HepG2 (cell line): Measurements from ENCODE around the gene RNASE4. TPM values are rescaled to one million over a fixed set of nuclear protein-coding genes. Genes with fewer than 3 reads are reported as not detected.

ENCODE experiments used
- ATAC-seq: fragments of 200-7000 bp; cut with Tn5 transposase; 3 replicates; pipeline ENCODE4 v1.9.1; 2020; ENCODE audit warnings: mild to moderate bottlenecking, moderate library complexity
- BruUV-seq: library from RNA; stranded (reverse); fragments of 400-500 nt; replicated peaks from 2 replicates; lab custom pipeline; 2021; lab: Mats Ljungman, UMichigan
- CTCF ChIA-PET: fragments of 300-600 bp; formaldehyde crosslinking; extraction: SDS; loops from one replicate; lab custom pipeline; 2021; ENCODE audit warnings: low total read pairs, inconsistent platforms, low intra/inter-chr PET ratio; lab: Yijun Ruan, JAX
- POLR2A ChIA-PET: fragments of 350-600 bp; sonication (Branson Sonifier 250); formaldehyde crosslinking; loops from one replicate; lab custom pipeline; 2020; ENCODE audit warnings: antibody characterized with exemption, inconsistent platforms; lab: Yijun Ruan, JAX
- DNase-seq: peaks from one replicate; pipeline ENCODE4 v3.0.0-alpha.2; 2015; ENCODE audit warnings: low spot score
- FAIRE-seq: peaks from 3 replicates; lab custom pipeline; 2011; peaks lifted over from hg19 to GRCh38; lab: Jason Lieb, UNC
- H2AFZ ChIP-seq: one replicate; pipeline ENCODE4 v1.6.1; 2011; ENCODE audit warnings: low read length, inconsistent platforms
- H3K27ac ChIP-seq: fragments of 300-600 bp; 3 replicates; pipeline ENCODE4 v1.8.0; 2011; ENCODE audit warnings: mixed run types, mild to moderate bottlenecking, mixed read lengths, low read length, inconsistent platforms; ENCODE audit not compliant: insufficient read depth; ENCODE audit errors: extremely low read length
- H3K27me3 ChIP-seq, 2 experiments: fragments of 200-600 bp in 1 of 2; 2 replicates in 1 of 2; 3 replicates in 1 of 2; pipeline versions ENCODE4 v1.6.0 to v1.8.0; 2011; ENCODE audit warnings: low read length in 2 of 2, mild to moderate bottlenecking in 2 of 2, moderate library complexity in 2 of 2, inconsistent platforms in 1 of 2; ENCODE audit not compliant: insufficient read depth in 2 of 2, control insufficient read depth in 1 of 2
- H3K36me3 ChIP-seq, 2 experiments: fragments of 200-600 bp in 1 of 2; replicated peaks in 1 of 2; 2 replicates in 1 of 2; 3 replicates in 1 of 2; pipeline versions ENCODE4 v1.5.1 to v1.8.0; 2011; ENCODE audit warnings: low read length in 2 of 2, inconsistent platforms in 1 of 2; ENCODE audit not compliant: insufficient read depth in 2 of 2, control insufficient read depth in 1 of 2
- H3K4me1 ChIP-seq: 2 replicates; pipeline ENCODE4 v1.5.1; 2012; ENCODE audit warnings: low read length, inconsistent platforms; ENCODE audit not compliant: insufficient read depth
- H3K4me2 ChIP-seq: 2 replicates; pipeline ENCODE4 v1.6.0; 2011; ENCODE audit warnings: low read depth, low read length, inconsistent platforms
- H3K4me3 ChIP-seq, 3 experiments: fragments of 200-600 bp in 1 of 3; sonication (generic), shearing (Covaris generic) in 1 of 3; replicated peaks in 1 of 3; 2 replicates each; pipeline ENCODE4 v1.5.1; 2011 to 2016; ENCODE audit warnings: low read length in 3 of 3, inconsistent platforms in 2 of 3, low read depth in 2 of 3, mild to moderate bottlenecking in 2 of 3, control low read depth in 1 of 3, mixed read lengths in 1 of 3; ENCODE audit not compliant: insufficient read depth in 1 of 3
- H3K79me2 ChIP-seq: one replicate; pipeline ENCODE4 v1.6.1; 2011; ENCODE audit warnings: low read length, inconsistent platforms; ENCODE audit not compliant: insufficient read depth
- H3K9ac ChIP-seq: 2 replicates; pipeline ENCODE4 v1.6.0; 2011; ENCODE audit warnings: mild to moderate bottlenecking, low read depth, low read length, inconsistent platforms; ENCODE audit not compliant: insufficient read depth
- H3K9me3 ChIP-seq: 2 replicates; pipeline ENCODE4 v1.5.1; 2012; ENCODE audit warnings: mild to moderate bottlenecking, low read length
- H4K20me1 ChIP-seq: 2 replicates; pipeline ENCODE4 v1.6.0; 2011; ENCODE audit warnings: inconsistent platforms, mild to moderate bottlenecking, low read length, moderate library complexity; ENCODE audit not compliant: insufficient read depth
- ADNP ChIP-seq: sonication (generic); formaldehyde crosslinking; IDR thresholded peaks from 2 replicates; pipeline ENCODE4 v1.4.0; 2020; ENCODE audit warnings: missing genetic modification reagents
- ARNTL ChIP-seq: sonication (generic); formaldehyde crosslinking; IDR thresholded peaks from 2 replicates; pipeline ENCODE4 v1.4.0; 2020; ENCODE audit warnings: mild to moderate bottlenecking, missing genetic modification reagents
- CCDC6 ChIP-seq: sonication (generic); formaldehyde crosslinking; IDR thresholded peaks from 2 replicates; pipeline ENCODE4 v1.8.1; 2022; ENCODE audit warnings: mild to moderate bottlenecking, missing genetic modification reagents, moderate library complexity
- NFE2L1 ChIP-seq: sonication (generic); formaldehyde crosslinking; IDR thresholded peaks from 2 replicates; pipeline ENCODE4 v1.4.0; 2020; ENCODE audit warnings: missing genetic modification reagents, mild to moderate bottlenecking, borderline replicate concordance
- NKX3-1 ChIP-seq: sonication (generic); formaldehyde crosslinking; IDR thresholded peaks from 2 replicates; pipeline ENCODE4 v1.5.0; 2020; ENCODE audit warnings: missing genetic modification reagents
- TP53 ChIP-seq: sonication (generic); formaldehyde crosslinking; conservative IDR thresholded peaks from 2 replicates; pipeline ENCODE4 v1.4.0; 2020; ENCODE audit warnings: missing genetic modification reagents
- ZFP36 ChIP-seq: fragments of 150-350 bp; IDR thresholded peaks from 2 replicates; pipeline ENCODE4 v1.6.1; 2018; ENCODE audit warnings: borderline replicate concordance, low read length, low read depth; ENCODE audit not compliant: partially characterized antibody
- ZMYM2 ChIP-seq: sonication (generic); formaldehyde crosslinking; IDR thresholded peaks from 2 replicates; pipeline ENCODE4 v1.8.0; 2022; ENCODE audit warnings: mild to moderate bottlenecking, missing genetic modification reagents
- ZNF3 ChIP-seq: IDR thresholded peaks from 2 replicates; pipeline ENCODE4 v1.7.0; 2017; ENCODE audit warnings: inconsistent platforms
- ZNF317 ChIP-seq: sonication (generic); formaldehyde crosslinking; IDR thresholded peaks from 2 replicates; pipeline ENCODE4 v1.5.0; 2020; ENCODE audit warnings: mild to moderate bottlenecking, missing genetic modification reagents
- ZNF550 ChIP-seq: sonication (generic); formaldehyde crosslinking; IDR thresholded peaks from 2 replicates; pipeline ENCODE4 v1.4.0; 2020; ENCODE audit warnings: mild to moderate bottlenecking, missing genetic modification reagents, borderline replicate concordance
- ZNF713 ChIP-seq: sonication (generic); formaldehyde crosslinking; IDR thresholded peaks from 2 replicates; pipeline ENCODE4 v1.4.0; 2020; ENCODE audit warnings: mild to moderate bottlenecking, missing genetic modification reagents
- WGBS: methylation state at CpG from one replicate; pipeline ENCODE4 v1.1.6; 2017; ENCODE audit warnings: low lambda C conversion rate; 5-methylcytosine and 5-hydroxymethylcytosine counted together
- in situ Hi-C: cut with HindIII; loops from 2 replicates; pipeline ENCODE4 v1.10.0; 2017; ENCODE audit warnings: low pct_unique_long_range_greater_than_20kb; ENCODE audit not compliant: extremely low pct_ligation_motif_present
- intact Hi-C: fragments of 100-400 bp; cut with micrococcal nuclease; formaldehyde crosslinking; loops from one replicate; pipeline ENCODE4 v1.10.0; 2022; ENCODE audit not compliant: unreplicated experiment
- polyA plus RNA-seq, 8 experiments: library from polyadenylated mRNA; depleted of rRNA in 3 of 8; stranded (reverse) in 7 of 8; unstranded in 1 of 8; fragments of >200 nt; fragmentation: Illumina TruSeq in 4 of 8; extraction: Trizol in 4 of 8; gene quantifications; 2 replicates each; pipeline versions ENCODE4 v1.2.1 to v1.2.3, GENCODE V29; 2011 to 2016; ENCODE audit warnings: low read depth in 4 of 8, missing spikeins in 1 of 8, mixed read lengths in 1 of 8; ENCODE audit not compliant: insufficient read depth in 1 of 8
- total RNA-seq, 5 experiments: library from RNA; depleted of rRNA; stranded (reverse); fragments of >200 nt; fragmentation: Illumina TruSeq; extraction: Trizol; gene quantifications; 2 replicates each; pipeline ENCODE4 v1.2.3, GENCODE V29; 2016; ENCODE audit warnings: low read depth in 1 of 5
- TF ChIP-seq, protein P1 (sequence below): sonication (generic); formaldehyde crosslinking; conservative IDR thresholded peaks from 2 replicates; pipeline ENCODE4 v1.8.0; 2022; ENCODE audit warnings: low read depth, missing genetic modification reagents
- TF ChIP-seq, protein P2 (sequence below): sonication (generic); formaldehyde crosslinking; IDR thresholded peaks from 2 replicates; pipeline ENCODE4 v1.8.1; 2023; ENCODE audit warnings: missing genetic modification reagents, mild to moderate bottlenecking, borderline replicate concordance
- TF ChIP-seq, protein P3 (sequence below): sonication (generic); formaldehyde crosslinking; IDR thresholded peaks from 2 replicates; pipeline ENCODE4 v1.8.0; 2022; ENCODE audit warnings: mild to moderate bottlenecking, missing genetic modification reagents; ENCODE audit not compliant: insufficient replicate concordance

RNASE4 gene
- total and polyA plus RNA-seq, 2 of the 13 experiments (the other 11 are each of a cell fraction or from before 2014, with no cell fraction given): 109 to 983 TPM

DNA sequence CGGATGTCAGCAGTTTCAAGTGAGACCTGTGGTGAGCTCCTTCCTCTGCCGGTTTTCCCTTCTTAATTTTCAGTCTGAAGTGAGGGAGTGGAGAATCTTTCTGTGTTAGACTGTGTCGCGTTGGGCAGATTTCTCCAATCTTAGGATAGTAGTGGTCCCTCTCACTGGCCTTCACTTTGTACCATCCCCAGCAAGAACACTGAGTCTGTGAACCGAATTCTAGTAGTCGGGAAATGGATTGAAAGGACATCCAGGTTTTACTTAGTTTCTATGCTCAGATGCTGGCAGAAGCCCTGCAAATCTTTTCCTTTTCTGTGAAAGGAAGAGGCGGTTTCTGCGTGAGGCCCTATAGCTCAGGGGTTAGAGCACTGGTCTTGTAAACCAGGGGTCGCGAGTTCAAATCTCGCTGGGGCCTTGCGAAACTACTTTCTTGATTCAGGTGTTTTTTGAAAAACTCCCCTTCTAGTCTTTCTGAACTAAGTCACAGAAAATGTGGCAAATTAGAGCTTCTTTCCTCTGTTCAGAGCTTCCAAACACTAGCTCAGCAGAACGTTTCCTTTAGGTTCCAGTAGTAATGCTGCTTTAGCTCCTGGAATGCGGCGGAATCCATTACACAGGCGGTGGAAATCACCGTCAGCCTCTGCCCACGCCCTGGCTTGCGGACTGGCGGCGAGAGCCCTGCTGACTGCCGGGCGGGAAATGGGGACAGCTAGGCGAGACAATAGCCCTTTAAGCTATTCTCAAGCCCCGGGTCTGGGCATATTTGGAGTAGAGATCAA is 2.8 kb upstream of the RNASE4 start:
- Histone ChIP-seq H3K79me2 (peaks cover 13% of the 10 kb centered on the region), H3K9me3 (no peaks in the 10 kb centered on the region), H3K27me3 (peaks cover 0 to 5% of the 10 kb centered on the region in 2 experiments; a peak in 1 of 5 replicates), H3K27ac (peak overlapping the region; percentile 97), H3K4me2 (peak overlapping the region; percentile 96), H3K9ac (peak overlapping the region; percentile 95), H3K4me3 (peak overlapping the region; percentile 83 to 89 (median 89)), H4K20me1 (no peaks in the 10 kb centered on the region), H2AFZ (peak overlapping the region; percentile 91), H3K36me3 (no peaks in the 10 kb centered on the region), H3K4me1 (peaks cover 22% of the 10 kb centered on the region)
- DNase-seq: peak; percentile 94
- intact Hi-C loops (loop anchor here (1.0 to 5.0 kb wide), 4 partner anchors 9 to 376 kb away; partner anchors contain the start of genes PNP and RNASE8), in situ Hi-C loops (loop anchor here (5.0 to 10.0 kb wide), 3 partner anchors 49 to 357 kb away; partner anchors contain the start of gene PIP4P1)
- CTCF ChIA-PET: interaction anchor here (1.3 to 1.4 kb wide), 2 partner anchors 18 to 73 kb away, joined by 3 read pairs; no protein-coding TSS in a partner anchor
- POLR2A ChIA-PET: interaction anchor here (0.7 to 8.9 kb wide), 20 partner anchors 8 to 796 kb away, joined by 3 to 141 read pairs (median 5); partner anchors contain the start of genes ANG, APEX1, OSGEP and PARP2
- 0% methylated on average over 23 of the region's 25 CpGs for WGBS
- ATAC-seq: peak; percentile 22
- no TSS peak for BruUV-seq
- peak; percentile 75 for FAIRE-seq
- peak; percentile 75; the same call in 1 of the 2 replicates for TF ChIP-seq TP53 (CRISPR knock-in tag)
- TF ChIP-seq, protein P1, sequence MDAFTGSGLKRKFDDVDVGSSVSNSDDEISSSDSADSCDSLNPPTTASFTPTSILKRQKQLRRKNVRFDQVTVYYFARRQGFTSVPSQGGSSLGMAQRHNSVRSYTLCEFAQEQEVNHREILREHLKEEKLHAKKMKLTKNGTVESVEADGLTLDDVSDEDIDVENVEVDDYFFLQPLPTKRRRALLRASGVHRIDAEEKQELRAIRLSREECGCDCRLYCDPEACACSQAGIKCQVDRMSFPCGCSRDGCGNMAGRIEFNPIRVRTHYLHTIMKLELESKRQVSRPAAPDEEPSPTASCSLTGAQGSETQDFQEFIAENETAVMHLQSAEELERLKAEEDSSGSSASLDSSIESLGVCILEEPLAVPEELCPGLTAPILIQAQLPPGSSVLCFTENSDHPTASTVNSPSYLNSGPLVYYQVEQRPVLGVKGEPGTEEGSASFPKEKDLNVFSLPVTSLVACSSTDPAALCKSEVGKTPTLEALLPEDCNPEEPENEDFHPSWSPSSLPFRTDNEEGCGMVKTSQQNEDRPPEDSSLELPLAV: no peak
- 0 out of 2 replicates have a peak, but pooled peaks have one; percentile 73 for TF ChIP-seq CCDC6 (CRISPR knock-in tag)
- TF ChIP-seq, protein P2, sequence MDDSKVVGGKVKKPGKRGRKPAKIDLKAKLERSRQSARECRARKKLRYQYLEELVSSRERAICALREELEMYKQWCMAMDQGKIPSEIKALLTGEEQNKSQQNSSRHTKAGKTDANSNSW (CRISPR knock-in tag): no peak
- TF ChIP-seq NKX3-1 (CRISPR knock-in tag): 0 out of 2 replicates have a peak, but pooled peaks have one; percentile 85
- peak; percentile 81 for TF ChIP-seq ZNF317
- TF ChIP-seq ZNF550: no peak
- no peak; the same call in none of the 2 replicates for TF ChIP-seq ARNTL (CRISPR knock-in tag)
- peak; percentile 92 for TF ChIP-seq ADNP (CRISPR knock-in tag)
- peak; percentile 94 for TF ChIP-seq ZMYM2
- TF ChIP-seq, protein P3, sequence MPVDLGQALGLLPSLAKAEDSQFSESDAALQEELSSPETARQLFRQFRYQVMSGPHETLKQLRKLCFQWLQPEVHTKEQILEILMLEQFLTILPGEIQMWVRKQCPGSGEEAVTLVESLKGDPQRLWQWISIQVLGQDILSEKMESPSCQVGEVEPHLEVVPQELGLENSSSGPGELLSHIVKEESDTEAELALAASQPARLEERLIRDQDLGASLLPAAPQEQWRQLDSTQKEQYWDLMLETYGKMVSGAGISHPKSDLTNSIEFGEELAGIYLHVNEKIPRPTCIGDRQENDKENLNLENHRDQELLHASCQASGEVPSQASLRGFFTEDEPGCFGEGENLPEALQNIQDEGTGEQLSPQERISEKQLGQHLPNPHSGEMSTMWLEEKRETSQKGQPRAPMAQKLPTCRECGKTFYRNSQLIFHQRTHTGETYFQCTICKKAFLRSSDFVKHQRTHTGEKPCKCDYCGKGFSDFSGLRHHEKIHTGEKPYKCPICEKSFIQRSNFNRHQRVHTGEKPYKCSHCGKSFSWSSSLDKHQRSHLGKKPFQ (CRISPR knock-in tag): no peak
- no peak for TF ChIP-seq NFE2L1 (CRISPR knock-in tag)
- no peak for TF ChIP-seq ZFP36
- TF ChIP-seq ZNF713: no peak
- peak; percentile 86 for TF ChIP-seq ZNF3 (CRISPR knock-in tag)
